Stimulated activated CD8-positive, alpha-beta memory T cell treated with anti-CD3 and anti-CD28 coated beads, Interleukin-12 subunit alpha, Interleukin-12 subunit beta, amount 100 ng/mL, for 24 hours (primary cell): ENCODE measurements around the gene EHBP1L1.
A peak's percentile ranks its signal among the peaks of the same experiment; 100 is the strongest.
"Not testable (repeated sequence)": the region's sequence is repeated elsewhere in the genome, so short reads cannot be mapped to it uniquely, and the experiment has no call there.

Source experiments
- DNase-seq: peaks from one replicate; pipeline ENCODE4 v3.0.0-alpha.2; 2020; ENCODE audit errors: extremely low read depth

Gene EHBP1L1

GRCh38 chr11:65560555-65561418 lies 15.1 kb upstream of the EHBP1L1 start:
- DNase-seq = no peak

GRCh38 chr11:65562020-65562419 lies 13.8 kb upstream of the EHBP1L1 start:
- no peak for DNase-seq

- DNase-seq = no peak
Observed at GRCh38 chr11:65562788-65563187, 13.1 kb upstream of the EHBP1L1 start.

GRCh38 chr11:65563601-65564000 lies 12.3 kb upstream of the EHBP1L1 start:
- no peak for DNase-seq

GRCh38 chr11:65564879-65565559 lies 10.8 kb upstream of the EHBP1L1 start:
- not testable (repeated sequence) for DNase-seq

- DNase-seq = no peak
Observed at GRCh38 chr11:65565624-65566453, 10.0 kb upstream of the EHBP1L1 start.

- DNase-seq = no peak
Observed at GRCh38 chr11:65569164-65569972, 6.5 kb upstream of the EHBP1L1 start.

- DNase-seq = peak; percentile 99
Observed at GRCh38 chr11:65569973-65570918, 5.6 kb upstream of the EHBP1L1 start, which contains the start of gene ZNRD2. Gene ZNRD2, plus strand, starts transcription at chr11:65570477. Its CDS starts 15 bp downstream, at chr11:65570492.

GRCh38 chr11:65571420-65571819 lies 4.4 kb upstream of the EHBP1L1 start:
- DNase-seq = no peak

- no peak for DNase-seq
Observed at GRCh38 chr11:65571940-65572339, 3.9 kb upstream of the EHBP1L1 start.

GRCh38 chr11:65572356-65573051 lies 3.3 kb upstream of the EHBP1L1 start, which contains the start of gene FAM89B:
Gene FAM89B, plus strand, starts transcription at chr11:65572538. Its CDS starts 132 bp downstream, at chr11:65572670.
- peak; percentile 68 for DNase-seq

- DNase-seq = no peak
Observed at GRCh38 chr11:65573391-65574079, 2.3 kb upstream of the EHBP1L1 start.

GRCh38 chr11:65574109-65574810 lies 1.6 kb upstream of the EHBP1L1 start:
- peak; percentile 76 for DNase-seq

- no peak for DNase-seq
Observed at GRCh38 chr11:65574811-65575567, 864 bp upstream of the EHBP1L1 start.

- no peak for DNase-seq
Observed at GRCh38 chr11:65576232-65576866, 496 bp downstream of the EHBP1L1 start.

GRCh38 chr11:65576867-65577755 lies 1.3 kb downstream of the EHBP1L1 start:
- DNase-seq = no peak
